Keratinocyte (primary cell): Measurements from ENCODE around the gene NPAS3.

Experiments used
- EZH2 ChIP-seq: IDR thresholded peaks from one replicate; pipeline ENCODE4 v1.6.1; 2012; ENCODE audit warnings: inconsistent platforms, mild to moderate bottlenecking, low read length, moderate library complexity
- TF ChIP-seq, protein P1 (sequence below), 3 experiments: IDR thresholded peaks in 1 of 3; conservative IDR thresholded peaks in 1 of 3; optimal IDR thresholded peaks in 1 of 3; 2 replicates in 2 of 3; 3 replicates in 1 of 3; pipeline versions ENCODE3 to v1.5.1; 2011; ENCODE audit warnings: low read length in 3 of 3, mild to moderate bottlenecking in 3 of 3, moderate library complexity in 2 of 3, control low read depth in 1 of 3, inconsistent platforms in 1 of 3; ENCODE audit not compliant: insufficient read depth in 2 of 3; ENCODE audit errors: extremely low read depth in 1 of 3

DNA sequence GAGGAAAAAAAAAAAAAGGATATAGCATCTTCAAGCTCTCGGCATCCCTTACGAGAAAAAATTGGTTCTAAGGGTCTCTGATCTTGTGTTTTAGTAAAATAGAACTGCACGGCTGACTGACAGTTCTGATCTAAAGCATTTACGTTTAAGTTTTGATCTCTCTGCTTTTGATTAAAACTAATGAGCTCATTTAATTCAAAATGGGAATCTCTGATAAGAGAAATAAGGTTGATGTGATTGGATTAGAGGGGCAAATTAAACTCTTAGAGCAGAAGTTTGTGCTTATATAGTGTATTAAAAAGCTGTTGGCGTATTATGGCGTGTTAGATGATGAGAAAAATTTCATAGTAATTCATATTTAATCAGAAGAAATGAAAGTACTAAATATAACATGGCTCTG lies 794.6 kb downstream of the NPAS3 start:
- TF ChIP-seq, protein P1, sequence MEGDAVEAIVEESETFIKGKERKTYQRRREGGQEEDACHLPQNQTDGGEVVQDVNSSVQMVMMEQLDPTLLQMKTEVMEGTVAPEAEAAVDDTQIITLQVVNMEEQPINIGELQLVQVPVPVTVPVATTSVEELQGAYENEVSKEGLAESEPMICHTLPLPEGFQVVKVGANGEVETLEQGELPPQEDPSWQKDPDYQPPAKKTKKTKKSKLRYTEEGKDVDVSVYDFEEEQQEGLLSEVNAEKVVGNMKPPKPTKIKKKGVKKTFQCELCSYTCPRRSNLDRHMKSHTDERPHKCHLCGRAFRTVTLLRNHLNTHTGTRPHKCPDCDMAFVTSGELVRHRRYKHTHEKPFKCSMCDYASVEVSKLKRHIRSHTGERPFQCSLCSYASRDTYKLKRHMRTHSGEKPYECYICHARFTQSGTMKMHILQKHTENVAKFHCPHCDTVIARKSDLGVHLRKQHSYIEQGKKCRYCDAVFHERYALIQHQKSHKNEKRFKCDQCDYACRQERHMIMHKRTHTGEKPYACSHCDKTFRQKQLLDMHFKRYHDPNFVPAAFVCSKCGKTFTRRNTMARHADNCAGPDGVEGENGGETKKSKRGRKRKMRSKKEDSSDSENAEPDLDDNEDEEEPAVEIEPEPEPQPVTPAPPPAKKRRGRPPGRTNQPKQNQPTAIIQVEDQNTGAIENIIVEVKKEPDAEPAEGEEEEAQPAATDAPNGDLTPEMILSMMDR (optimal IDR thresholded peaks at IDR 0.05 in 1 of 3, IDR thresholded peaks at IDR 0.05 in 1 of 3, conservative IDR thresholded peaks at IDR 0.05 in 1 of 3; ENCODE audit: extremely low read depth in 1 of 3, insufficient read depth in 2 of 3, low read length in 3 of 3) = no peak
- TF ChIP-seq EZH2 = no peak
